ENCODE measurements around the gene ST3GAL3. TPM values are rescaled to one million over a fixed set of nuclear protein-coding genes. Genes with fewer than 3 reads are reported as not detected.

Gene ST3GAL3
- total RNA-seq, 4 donors from 2014 or later: 32.2 to 57.4 (median 38.3) TPM

GRCh38 chr1:43937179-43937865, 230.0 kb downstream of the ST3GAL3 start:
- TF ChIP-seq CTCF (IDR thresholded peaks at IDR 0.05 in 4 of 5, conservative IDR thresholded peaks at IDR 0.05 in 1 of 5) (no peak), POLR2A (IDR thresholded peaks at IDR 0.05) (no peak)
- intact Hi-C loops (cut with DNase I; ENCODE audit: low total_unique reads): no loop called here
- no peak for DNase-seq
- Histone ChIP-seq H3K9me3 (no peaks in the 10 kb centered on the region), H3K4me1 (peaks cover 28 to 32% of the 10 kb centered on the region in 2 donors), H3K27ac (no peak overlapping the region), H3K27me3 (no peaks in the 10 kb centered on the region), H3K4me3 (no peak overlapping the region), H3K36me3 (no peaks in the 10 kb centered on the region)
- in situ Hi-C loops (cut with MboI; ENCODE audit: low sequenced_read_pairs in 4 of 4): loop anchor here in 3 of 4 donors (5.0 to 25.0 kb wide), 2 partner anchors 170 to 400 kb away; partner anchors contain the start of gene PTPRF (in 2 of the 3)
- ATAC-seq: no peak

- TF ChIP-seq POLR2A (IDR thresholded peaks at IDR 0.05): no peak
- in situ Hi-C loops (cut with MboI; ENCODE audit: low sequenced_read_pairs in 4 of 4): loop anchor here in 3 of 4 donors (5.0 to 25.0 kb wide), 2 partner anchors 171 to 401 kb away; partner anchors contain the start of gene PTPRF (in 2 of the 3)
- Histone ChIP-seq H3K27me3 (no peaks in the 10 kb centered on the region), H3K36me3 (no peaks in the 10 kb centered on the region), H3K4me3 (no peak overlapping the region), H3K4me1 (peaks cover 22 to 27% of the 10 kb centered on the region in 2 donors), H3K27ac (no peak overlapping the region), H3K9me3 (no peaks in the 10 kb centered on the region)
- no peak for ATAC-seq
- intact Hi-C loops (cut with DNase I; ENCODE audit: low total_unique reads): no loop called here
- no peak for DNase-seq
Measured at GRCh38 chr1:43938383-43938782, 231.0 kb downstream of the ST3GAL3 start.

GRCh38 chr1:43938892-43939587, 231.7 kb downstream of the ST3GAL3 start:
- Histone ChIP-seq H3K4me3 (no peak overlapping the region), H3K4me1 (peaks cover 17 to 22% of the 10 kb centered on the region in 2 donors), H3K36me3 (no peaks in the 10 kb centered on the region), H3K27ac (no peak overlapping the region), H3K9me3 (no peaks in the 10 kb centered on the region), H3K27me3 (no peaks in the 10 kb centered on the region)
- DNase-seq: no peak
- intact Hi-C loops (cut with DNase I; ENCODE audit: low total_unique reads) (no loop called here), in situ Hi-C loops (cut with MboI; ENCODE audit: low sequenced_read_pairs in 4 of 4) (loop anchor here in 3 of 4 donors (5.0 to 25.0 kb wide), 2 partner anchors 172 to 402 kb away; partner anchors contain the start of gene PTPRF (in 2 of the 3))
- ATAC-seq: peak; percentile 18 to 38
- TF ChIP-seq CTCF (IDR thresholded peaks at IDR 0.05 in 4 of 5, conservative IDR thresholded peaks at IDR 0.05 in 1 of 5): no peak
- no peak for TF ChIP-seq POLR2A (IDR thresholded peaks at IDR 0.05)

- Histone ChIP-seq H3K9me3 (no peaks in the 10 kb centered on the region), H3K27me3 (no peaks in the 10 kb centered on the region), H3K4me3 (no peak overlapping the region), H3K36me3 (no peaks in the 10 kb centered on the region), H3K4me1 (peaks cover 24 to 25% of the 10 kb centered on the region in 2 donors), H3K27ac (no peak overlapping the region)
- intact Hi-C loops (cut with DNase I; ENCODE audit: low total_unique reads): no loop called here
- in situ Hi-C loops (cut with MboI; ENCODE audit: low sequenced_read_pairs in 4 of 4): loop anchor here in 2 of 4 donors (25.0 kb wide), 1 partner anchor 405 kb away; the partner anchor contains the start of gene PTPRF (in 2 of the 2)
- TF ChIP-seq POLR2A (IDR thresholded peaks at IDR 0.05): no peak
- TF ChIP-seq CTCF (IDR thresholded peaks at IDR 0.05 in 4 of 5, conservative IDR thresholded peaks at IDR 0.05 in 1 of 5): no peak
- DNase-seq: no peak
- no peak for ATAC-seq
Measured at GRCh38 chr1:43942411-43942810, 235.1 kb downstream of the ST3GAL3 start.

- intact Hi-C loops (cut with DNase I; ENCODE audit: low total_unique reads): loop anchor here (5.0 kb wide), 2 partner anchors 83 to 238 kb away; partner anchors contain the start of gene ST3GAL3
- in situ Hi-C loops (cut with MboI; ENCODE audit: low sequenced_read_pairs in 4 of 4): loop anchor here in 2 of 4 donors (25.0 kb wide), 1 partner anchor 408 kb away; the partner anchor contains the start of gene PTPRF (in 2 of the 2)
Measured at GRCh38 chr1:43944860-43945259, 237.5 kb downstream of the ST3GAL3 start.

More at GRCh38 chr1:43944860-43945259, 237.5 kb downstream of the ST3GAL3 start:
- DNase-seq: no peak
- no peaks in the 10 kb centered on the region for H3K9me3 ChIP-seq
- no peak overlapping the region for H3K4me3 ChIP-seq
- H3K36me3 ChIP-seq: peaks cover 0 to 6% of the 10 kb centered on the region in 2 donors
- TF ChIP-seq CTCF (IDR thresholded peaks at IDR 0.05 in 4 of 5, conservative IDR thresholded peaks at IDR 0.05 in 1 of 5) (no peak), POLR2A (IDR thresholded peaks at IDR 0.05) (no peak)
- H3K27me3 ChIP-seq: no peaks in the 10 kb centered on the region
- ATAC-seq: no peak
- no peak overlapping the region for H3K27ac ChIP-seq
- H3K4me1 ChIP-seq: peaks cover 36 to 39% of the 10 kb centered on the region in 2 donors
